ENCODE results near the gene TNFRSF21.
"Not testable (repeated sequence)": the region's sequence is repeated elsewhere in the genome, so short reads cannot be mapped to it uniquely, and the experiment has no call there.

TNFRSF21 gene

DNA sequence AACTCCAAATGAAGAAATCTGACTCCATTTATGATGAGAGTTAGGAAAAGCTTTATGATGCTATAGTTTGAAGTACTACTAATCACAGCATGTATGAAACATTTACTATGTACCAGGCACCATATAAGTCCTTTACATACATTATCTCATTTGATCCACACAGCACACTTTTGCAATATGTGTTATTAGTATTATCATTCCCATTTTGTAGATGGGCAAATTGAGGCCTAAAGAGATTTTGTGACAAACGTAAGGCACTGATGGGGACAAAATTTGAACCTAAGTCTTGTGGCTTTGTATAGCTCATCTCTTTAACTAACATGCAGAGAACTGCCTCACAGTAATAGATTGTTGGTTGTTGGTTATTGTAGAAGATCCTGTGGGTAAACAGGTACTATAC lies 14.2 kb upstream of the TNFRSF21 start:
- DNase-seq (ENCODE audit: low read depth in 1 of 2, low spot score in 1 of 2): no peak

DNA sequence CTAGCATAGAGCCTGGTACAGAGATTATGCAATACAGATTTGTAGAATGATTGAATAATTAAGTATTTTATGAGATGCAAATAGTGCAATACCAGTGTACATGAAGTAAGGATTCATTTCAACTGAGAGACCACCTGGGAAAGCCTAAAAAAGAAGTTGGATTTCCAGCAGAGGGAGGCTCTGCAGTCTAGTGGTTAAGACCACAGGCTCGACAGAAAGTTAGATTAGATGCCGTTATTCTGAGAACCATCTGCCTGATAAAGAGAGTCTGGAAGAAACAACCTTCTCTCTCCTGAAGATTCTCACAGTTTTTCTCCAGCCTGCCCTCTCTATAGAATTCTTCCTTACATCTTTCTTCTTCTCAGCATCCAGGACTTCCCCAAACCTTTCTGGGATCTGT lies 13.6 kb upstream of the TNFRSF21 start:
- DNase-seq (ENCODE audit: low read depth in 1 of 2, low spot score in 1 of 2): no peak

DNA sequence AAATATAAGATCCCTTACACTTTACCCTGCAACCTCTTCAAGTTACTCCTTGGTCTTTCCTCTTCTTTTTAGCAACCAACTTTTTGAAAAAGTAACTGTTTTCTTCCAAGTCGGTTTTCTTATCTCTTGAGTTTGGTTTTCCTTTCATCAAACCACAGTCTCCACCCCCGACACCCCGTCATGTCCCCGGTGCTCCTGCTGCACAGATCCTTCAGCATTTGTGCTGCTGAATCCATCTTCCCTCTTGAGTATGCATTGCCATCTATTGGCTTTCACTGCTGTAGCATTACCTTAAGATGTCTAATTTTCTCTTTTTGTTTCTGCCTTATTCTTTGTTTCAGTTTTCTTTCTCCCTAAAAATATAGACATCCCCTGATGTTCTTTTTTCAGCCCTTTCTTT lies 11.9 kb upstream of the TNFRSF21 start:
- DNase-seq (ENCODE audit: low read depth in 1 of 2, low spot score in 1 of 2): no peak

DNA sequence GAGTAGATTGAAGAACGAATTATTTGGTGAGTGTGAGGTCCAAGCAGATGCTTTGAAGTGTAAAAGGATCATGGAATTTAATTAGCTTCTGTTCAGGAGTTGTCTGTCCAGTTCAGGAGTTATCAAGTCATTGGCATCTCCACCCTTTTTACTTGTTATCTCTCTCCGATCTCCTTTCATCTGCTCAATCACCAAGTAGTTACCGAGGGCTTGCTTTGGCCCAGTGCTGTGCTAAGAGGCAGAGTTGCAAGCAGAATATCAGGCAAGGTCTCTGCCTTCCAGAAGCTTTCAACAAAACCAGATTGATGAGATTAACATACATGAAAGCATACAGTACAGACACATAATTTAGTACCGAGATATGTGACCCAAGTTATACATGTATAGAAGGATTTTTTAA lies 10.2 kb upstream of the TNFRSF21 start:
- DNase-seq (ENCODE audit: low read depth in 1 of 2, low spot score in 1 of 2): no peak

DNA sequence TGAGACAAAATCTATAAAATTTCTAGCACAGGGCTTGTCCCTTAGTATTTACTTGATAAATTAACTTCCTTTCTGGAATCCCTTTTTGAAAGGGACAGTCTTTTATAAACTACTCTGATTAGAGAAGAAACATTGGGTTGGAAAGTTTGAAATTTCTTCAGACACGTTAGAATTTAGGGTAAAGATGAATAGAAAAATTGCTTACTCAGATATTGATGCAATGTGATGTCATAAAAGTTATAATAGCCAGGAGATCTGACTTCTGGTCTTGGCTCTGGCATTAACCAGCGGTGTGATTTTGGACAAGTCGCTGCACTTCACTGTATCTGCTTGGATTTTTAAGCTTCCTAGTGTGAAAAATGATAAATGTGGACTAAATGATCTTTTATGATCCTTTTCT lies 9.7 kb upstream of the TNFRSF21 start:
- no peak for DNase-seq (ENCODE audit: low read depth in 1 of 2, low spot score in 1 of 2)

DNA sequence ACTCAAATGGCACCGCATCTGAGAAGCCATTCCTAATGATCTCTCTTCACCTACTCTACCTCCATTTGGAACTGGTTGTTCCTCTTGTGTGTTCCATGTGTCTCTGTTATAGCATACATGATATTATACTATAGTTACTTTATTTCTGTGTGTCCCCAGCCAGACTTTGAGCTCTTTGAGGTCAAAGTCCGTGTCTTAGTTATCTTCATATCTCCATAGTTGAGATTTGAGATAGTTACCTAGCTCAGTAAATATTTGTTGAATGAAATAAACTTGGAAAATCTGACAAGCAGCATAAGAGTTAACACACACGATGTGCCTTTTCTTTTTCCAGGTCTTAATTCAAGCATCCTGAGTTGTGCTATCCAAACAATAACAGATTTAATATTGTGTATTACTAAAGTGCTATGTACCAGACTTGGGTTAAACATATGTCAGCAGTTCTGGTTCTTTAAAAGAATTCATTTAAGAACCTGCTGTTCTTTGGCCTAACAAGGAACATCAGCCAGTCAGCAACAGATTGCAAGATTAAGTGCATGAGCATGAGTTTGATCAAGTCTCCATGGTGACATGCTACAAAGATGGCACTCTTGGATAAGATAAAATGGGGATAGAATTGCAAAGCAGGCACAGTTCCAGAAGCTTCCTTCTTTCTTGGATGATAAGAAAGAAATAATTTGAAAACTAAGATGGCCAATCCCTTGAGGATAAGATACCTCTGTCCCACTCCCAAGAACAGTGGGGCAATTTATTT lies 8.7 kb upstream of the TNFRSF21 start:
- DNase-seq (ENCODE audit: low read depth in 1 of 2, low spot score in 1 of 2): no peak

DNA sequence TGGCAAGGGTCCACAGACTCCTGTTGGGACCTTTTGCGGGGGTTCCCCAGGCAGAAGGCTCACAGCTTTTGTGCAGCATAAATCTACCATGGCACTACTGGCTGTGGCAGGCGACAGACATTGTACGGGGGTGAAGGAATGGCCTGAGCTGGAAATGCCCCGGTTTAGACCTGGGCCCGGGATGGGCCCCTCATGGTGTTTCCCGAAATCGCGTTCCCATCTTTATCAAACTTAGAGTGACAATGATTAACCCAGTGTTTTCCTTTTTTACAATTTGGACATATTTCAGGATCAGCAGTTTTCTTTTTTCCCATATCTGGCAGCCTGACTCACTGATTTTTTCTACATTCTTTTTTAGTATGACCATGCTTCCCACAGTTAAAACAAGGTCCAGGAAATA lies 5.5 kb upstream of the TNFRSF21 start:
- not testable (repeated sequence) for DNase-seq (ENCODE audit: low read depth in 1 of 2, low spot score in 1 of 2)

DNA sequence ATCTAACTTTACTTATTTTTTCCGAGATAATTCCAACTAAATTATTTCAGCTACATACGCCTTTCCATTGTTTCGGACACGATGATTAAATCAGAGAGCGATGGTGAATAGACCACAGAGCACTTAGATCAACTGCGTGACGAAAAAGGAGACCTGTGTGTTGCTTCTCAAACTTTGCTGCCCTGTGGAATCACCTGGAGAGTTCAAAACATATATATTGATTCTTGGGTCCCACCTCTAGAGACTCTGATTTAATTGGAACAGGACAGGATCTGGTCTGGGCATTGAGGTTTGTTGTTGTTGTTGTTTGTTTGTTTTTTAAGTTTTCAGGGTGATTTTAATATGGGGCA lies 401 bp upstream of the TNFRSF21 start:
- DNase-seq (ENCODE audit: low read depth in 1 of 2, low spot score in 1 of 2): no peak

DNA sequence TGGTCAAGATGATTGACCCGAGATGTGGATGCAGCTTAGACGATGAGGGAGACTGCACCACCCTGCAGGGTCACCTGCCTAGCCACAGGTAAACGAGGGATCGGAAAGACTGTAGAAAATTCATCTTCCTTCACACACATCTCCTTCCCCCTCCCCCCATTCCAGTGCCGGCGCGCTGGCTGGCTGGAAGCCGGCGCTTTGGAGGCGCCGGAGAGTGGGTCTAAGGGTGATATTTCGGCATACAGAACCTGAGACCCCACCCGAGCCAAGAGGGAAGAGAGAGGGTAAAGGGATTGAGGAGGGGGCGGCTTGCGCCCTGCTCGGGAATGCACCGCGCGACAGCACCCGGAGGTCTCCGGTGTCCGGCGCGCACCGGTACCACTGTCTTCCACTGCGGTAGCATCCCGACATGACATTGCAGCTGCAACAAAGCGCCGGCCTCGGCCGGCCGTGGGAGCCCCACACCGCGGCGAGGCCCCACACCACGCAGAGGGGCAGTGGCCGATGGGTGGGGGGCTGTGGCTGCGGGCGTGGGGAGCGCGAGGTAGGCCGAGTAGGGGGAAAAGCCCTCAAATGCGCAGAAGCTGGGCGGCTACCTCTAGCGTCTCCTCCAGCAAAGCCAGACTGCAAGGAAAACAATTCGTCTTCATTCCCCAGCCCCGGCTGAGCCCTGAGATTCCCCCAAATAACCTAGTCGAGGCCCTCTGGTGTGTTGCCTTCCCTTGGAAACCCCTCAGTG lies 984 bp downstream of the TNFRSF21 start:
- DNase-seq (ENCODE audit: low read depth in 1 of 2, low spot score in 1 of 2): no peak

DNA sequence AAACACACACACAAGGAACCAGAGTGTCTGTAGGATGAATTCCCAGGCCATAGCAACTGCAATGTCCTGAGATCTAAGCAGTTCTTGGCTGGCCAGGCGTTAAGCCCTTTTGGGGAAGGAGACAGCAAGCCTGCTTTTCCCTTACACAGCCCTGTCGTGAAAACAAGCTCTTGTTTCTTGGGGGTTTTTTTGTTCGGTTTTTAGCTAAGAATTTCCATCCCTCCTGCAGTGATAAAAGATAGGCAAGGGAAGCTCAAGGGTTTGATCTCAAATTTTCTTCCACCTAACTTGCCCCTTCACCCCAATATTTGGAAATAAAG lies 1.5 kb downstream of the TNFRSF21 start:
- DNase-seq (ENCODE audit: low read depth in 1 of 2, low spot score in 1 of 2): no peak

DNA sequence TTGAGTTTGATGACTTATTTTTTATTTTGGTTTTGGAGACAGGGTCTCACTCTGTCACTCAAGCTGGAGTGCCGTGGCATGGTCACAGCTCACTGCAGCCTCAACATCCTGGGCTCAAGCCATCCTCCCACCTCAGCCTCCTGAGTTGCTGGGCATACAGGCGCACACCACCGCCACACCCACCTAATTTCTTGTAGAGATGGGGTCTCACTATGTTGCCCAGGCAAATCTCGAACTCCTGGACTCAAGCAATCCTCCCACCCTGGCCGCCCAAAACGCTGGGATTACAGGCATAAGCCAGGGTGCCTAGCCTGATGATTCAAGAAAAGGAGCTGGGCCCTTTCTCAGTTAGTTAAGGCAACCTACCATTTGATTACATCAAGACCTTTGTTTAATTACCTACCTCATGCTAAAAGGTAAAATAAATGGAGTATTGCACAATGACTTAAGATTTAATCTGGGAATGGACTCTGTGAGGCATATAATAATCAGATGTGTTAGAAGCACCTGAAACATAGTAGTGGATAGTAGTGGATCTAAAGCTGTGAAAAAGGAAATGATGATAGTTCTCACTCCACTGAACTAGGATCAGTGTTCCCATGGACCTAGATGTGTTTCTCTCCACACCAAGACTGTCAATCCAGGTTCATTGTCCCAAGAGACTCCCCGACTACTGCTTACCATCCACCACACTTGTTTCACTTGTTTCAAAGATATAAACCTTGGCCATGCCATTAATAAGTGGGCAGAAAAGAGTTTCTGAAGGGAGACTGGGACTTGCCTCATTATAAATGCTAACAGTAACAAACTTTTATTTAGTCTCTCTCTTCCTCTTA lies 2.1 kb downstream of the TNFRSF21 start:
- DNase-seq (ENCODE audit: low read depth in 1 of 2, low spot score in 1 of 2): no peak

DNA sequence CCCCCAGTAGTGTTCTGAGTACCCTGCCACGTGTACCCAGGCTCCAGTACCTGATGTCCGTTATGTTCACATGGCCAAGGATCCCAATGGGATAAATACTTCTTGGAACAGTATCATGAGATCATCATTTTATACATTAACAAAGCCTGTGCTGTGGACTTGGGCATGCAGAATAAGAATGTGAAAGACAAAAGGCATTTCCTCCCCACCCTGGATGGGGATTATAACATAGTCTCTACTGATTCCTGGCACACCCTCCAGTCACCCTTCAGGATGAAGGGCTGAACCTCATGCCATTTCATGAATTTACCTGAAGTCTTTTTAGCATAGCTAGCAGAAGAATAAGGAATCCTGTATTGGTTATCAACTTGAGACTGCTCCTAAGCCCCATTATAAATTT lies 2.8 kb downstream of the TNFRSF21 start:
- DNase-seq (ENCODE audit: low read depth in 1 of 2, low spot score in 1 of 2): no peak

DNA sequence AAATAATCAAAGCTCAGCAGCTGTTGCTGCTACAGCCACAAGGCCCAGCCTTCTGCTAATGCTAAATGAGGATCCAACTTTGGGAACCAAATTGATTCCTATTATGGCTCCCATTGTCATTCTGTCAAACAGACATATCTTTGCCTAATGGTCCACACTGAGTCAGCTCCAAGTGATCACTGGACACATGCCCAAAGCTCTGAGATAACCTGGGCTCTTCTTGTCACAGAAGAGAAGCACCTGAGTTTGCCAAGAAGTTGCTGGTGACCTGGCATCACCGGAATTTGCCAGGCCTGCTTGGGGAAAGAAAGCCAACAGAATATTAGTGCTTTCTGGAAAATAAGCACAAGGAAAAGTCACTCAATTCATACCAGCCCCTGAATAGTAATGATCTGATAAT lies 5.8 kb downstream of the TNFRSF21 start:
- DNase-seq (ENCODE audit: low read depth in 1 of 2, low spot score in 1 of 2): no peak

DNA sequence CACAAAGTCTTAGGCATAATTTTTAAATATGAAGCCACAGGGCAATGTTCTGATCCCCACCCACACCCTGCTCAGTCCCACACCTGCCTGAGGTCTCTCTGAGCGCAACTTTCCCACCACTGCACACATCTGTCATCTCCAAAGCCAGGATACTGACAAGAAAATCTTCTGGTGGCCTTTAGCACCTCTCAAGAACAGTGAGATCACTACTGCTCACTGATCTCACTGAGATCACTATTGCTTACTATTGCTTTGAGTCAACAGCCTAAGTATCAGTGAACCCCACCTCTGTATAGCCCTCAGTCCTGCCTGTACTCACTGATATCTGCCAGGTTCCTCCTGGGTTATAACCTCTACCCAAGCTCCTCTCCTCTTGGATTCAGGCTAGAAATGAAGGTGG lies 6.4 kb downstream of the TNFRSF21 start:
- no peak for DNase-seq (ENCODE audit: low read depth in 1 of 2, low spot score in 1 of 2)

DNA sequence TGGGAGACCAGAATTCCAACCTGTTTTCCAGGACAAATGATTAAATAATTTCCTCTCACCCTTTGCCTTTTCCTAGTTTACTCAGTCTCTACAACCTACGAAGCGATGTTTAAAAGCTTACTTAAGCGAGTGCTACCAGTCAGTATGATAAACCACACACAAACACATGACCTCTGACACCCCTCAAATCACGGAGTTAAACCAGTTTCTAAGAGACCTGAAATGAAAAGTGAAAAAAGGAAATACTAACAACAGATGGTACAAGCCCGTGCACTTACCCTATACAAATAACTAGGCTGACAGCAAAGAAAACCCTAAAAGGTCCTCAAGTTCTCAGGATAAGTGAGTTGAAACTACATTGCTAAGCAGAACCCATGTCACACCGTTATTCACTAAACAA lies 7.7 kb downstream of the TNFRSF21 start:
- no peak for DNase-seq (ENCODE audit: low read depth in 1 of 2, low spot score in 1 of 2)

DNA sequence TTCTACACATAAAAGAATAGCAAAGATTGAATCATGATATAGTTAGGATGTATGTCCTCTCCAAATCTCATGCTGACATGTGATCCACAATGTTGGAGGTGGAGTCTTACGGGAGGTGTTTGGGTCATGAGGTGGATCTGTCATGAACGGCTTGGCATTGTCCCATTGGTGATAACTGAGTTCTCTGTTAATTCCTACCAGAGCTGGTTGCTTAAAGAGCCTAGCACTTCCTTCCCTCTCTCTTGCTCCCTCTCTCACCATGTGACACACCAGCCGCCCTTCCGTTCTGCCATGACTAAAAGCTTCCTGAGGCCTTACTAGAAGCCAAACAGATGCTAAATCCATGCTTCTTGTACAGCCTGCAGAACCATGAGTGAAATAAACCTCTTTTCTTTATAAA lies 8.3 kb downstream of the TNFRSF21 start:
- no peak for DNase-seq (ENCODE audit: low read depth in 1 of 2, low spot score in 1 of 2)

DNA sequence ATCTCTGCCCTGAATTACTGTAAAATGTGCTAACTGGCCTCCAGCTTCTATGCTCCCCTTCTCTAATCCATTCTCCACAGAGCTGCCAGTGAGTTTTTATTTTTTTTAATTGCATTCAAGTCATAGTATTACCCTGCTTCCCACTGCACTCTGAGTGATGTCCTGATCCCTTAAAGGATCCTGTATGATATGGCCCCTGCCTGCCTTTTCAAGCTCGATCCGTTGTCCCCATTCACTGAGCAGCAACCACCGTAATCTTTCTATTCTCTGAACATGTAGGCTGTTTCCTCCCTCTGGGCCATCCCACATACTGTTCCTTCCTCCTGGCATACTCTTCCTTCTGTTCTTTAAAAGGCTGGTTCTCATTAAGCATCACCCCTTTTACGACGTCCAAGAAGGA lies 9.3 kb downstream of the TNFRSF21 start:
- no peak for DNase-seq (ENCODE audit: low read depth in 1 of 2, low spot score in 1 of 2)

DNA sequence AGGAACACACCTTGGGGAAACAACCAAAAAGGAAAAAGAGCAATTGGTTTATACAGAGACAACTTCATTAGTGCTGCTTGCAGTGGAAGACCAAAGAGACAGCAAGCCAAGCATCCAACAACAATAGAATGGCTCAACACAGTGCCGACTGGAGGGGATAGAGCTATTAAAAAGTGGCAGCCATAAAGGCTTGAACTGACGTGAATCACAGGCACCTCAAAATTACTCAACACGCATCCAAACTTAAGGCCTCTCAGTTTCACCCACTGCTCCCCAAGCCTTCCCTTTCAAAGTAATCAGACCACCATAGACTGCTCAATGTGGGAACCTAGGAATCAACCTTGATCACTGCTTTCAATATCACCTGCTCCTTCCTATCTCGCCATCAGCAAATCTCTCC lies 9.7 kb downstream of the TNFRSF21 start:
- no peak for DNase-seq (ENCODE audit: low read depth in 1 of 2, low spot score in 1 of 2)

DNA sequence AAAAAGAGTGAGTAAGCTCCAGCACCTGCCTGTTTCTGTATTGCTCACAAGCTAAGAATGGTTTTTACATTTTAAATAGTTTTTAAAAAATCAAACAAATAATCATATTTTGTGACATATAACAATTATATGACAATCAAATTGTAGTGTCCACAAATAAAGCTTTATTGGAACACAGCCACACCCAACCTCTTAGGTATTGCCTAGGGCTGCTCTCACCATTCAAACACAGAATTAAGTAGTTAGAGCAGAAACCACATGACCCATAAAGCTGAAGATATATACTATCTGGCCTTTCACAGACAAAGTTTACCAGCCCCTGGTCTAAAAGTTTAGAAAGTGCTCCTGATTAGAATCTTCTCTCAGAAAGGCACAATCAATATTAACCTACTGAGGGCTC lies 11.2 kb downstream of the TNFRSF21 start:
- DNase-seq (ENCODE audit: low read depth in 1 of 2, low spot score in 1 of 2): no peak

DNA sequence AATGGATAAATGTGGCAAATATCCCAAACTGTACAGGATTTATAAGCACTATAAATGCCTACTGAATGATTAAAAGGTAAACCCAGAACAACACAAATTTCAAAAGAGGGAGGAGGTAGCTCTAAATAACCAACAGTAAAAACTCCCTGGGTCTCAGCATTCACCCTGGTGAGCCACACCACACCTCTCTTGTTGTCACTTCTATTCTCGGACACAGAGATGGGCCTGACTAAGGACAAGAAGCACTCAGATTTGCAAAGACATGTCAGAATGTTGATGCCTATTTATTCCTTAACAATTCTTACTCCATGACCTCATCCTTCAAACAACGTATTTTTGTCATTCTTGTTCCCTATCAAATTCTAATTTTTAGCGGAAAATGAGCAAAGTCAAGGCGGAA lies 14.7 kb downstream of the TNFRSF21 start:
- no peak for DNase-seq (ENCODE audit: low read depth in 1 of 2, low spot score in 1 of 2)

DNA sequence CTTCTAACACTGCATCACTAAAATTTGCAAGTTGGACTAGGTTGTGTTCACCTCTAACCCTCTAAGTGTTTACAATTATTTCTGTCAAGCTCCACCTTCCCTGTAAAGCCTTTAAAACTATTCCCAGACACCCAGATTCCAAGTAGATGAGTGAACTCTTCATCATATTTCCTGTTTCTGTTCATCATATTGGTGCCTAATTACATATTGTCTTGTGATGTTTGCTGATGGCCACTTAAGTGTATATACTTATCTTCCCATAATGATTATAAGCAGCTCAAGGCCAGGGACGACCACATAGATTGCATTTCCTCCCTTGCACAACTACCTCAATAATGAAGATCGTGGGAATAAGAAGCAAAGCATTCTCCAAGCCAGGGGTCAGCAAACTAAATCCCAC lies 16.8 kb downstream of the TNFRSF21 start:
- no peak for DNase-seq (ENCODE audit: low read depth in 1 of 2, low spot score in 1 of 2)

DNA sequence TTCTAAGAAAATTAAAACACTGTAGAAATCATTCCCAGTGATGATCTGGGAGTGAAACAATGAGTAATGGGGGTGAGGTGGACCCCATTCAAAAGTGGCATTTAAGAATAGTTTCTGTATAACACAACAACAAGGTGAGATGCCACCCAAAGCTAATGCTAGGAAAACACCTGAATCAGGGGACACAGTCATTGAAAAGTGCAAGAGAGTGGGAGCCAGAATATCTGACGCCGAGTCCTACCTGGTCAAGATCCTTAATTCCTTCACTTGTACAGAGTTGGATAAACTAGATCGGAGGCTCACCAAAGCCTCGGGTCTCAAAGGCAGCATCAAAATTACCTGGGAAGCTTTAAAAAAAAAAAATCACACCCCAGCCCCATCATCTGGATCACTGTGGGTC lies 17.7 kb downstream of the TNFRSF21 start:
- no peak for DNase-seq (ENCODE audit: low read depth in 1 of 2, low spot score in 1 of 2)

All from stimulated activated CD4-positive, alpha-beta T cell treated with anti-CD3 and anti-CD28 coated beads, Interleukin-15, amount 100 ng/mL, for 1 hour (primary cell).